GM06990 (cell line): ENCODE data around the gene ZFAND6.

Source experiments
- DNase-seq: peaks from one replicate; pipeline ENCODE4 v3.0.0-alpha.2; 2011; ENCODE audit not compliant: insufficient read length; ENCODE audit errors: extremely low read depth
- H3K27me3 ChIP-seq: replicated peaks from 2 replicates; pipeline ENCODE4 v1.6.0; 2011; ENCODE audit warnings: low read length; ENCODE audit not compliant: control insufficient read depth, insufficient read depth
- H3K36me3 ChIP-seq: 2 replicates; pipeline ENCODE4 v1.5.1; 2011; ENCODE audit warnings: low read length; ENCODE audit not compliant: control insufficient read depth, insufficient read depth
- H3K4me3 ChIP-seq: replicated peaks from 2 replicates; pipeline ENCODE4 v1.5.1; 2011; ENCODE audit warnings: low read depth, mild to moderate bottlenecking, control low read depth, low read length
- TF ChIP-seq, protein P1 (sequence below): IDR thresholded peaks from 2 replicates; pipeline ENCODE4 v1.5.1; 2011; ENCODE audit warnings: low read length, control low read depth, mild to moderate bottlenecking, inconsistent platforms; ENCODE audit not compliant: insufficient read depth, poor library complexity, severe bottlenecking

ZFAND6 gene

DNA sequence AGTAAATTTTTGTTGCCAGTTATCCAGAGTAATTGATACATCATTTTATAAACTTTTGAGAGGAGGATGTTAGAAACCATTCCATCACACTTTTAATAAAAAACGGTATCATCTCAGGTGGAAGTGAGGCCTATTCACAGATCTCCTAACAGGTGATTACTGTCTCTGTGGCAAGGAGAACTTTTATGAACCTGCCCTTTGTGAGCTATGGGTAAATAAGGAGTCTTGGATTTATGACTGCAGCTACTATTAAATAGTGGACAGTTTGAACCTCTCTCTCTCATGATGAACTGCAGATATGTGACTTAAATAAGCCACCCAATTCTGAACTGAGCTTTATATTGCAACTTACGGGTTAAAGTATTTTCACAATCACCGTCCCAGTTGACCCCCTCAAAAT lies 45.7 kb downstream of the ZFAND6 start:
- H3K27me3 ChIP-seq: no peaks in the 10 kb centered on the region
- no peak overlapping the region for H3K4me3 ChIP-seq
- no peaks in the 10 kb centered on the region; the same call in 1 of the 2 replicates for H3K36me3 ChIP-seq
- DNase-seq: no peak
- TF ChIP-seq, protein P1, sequence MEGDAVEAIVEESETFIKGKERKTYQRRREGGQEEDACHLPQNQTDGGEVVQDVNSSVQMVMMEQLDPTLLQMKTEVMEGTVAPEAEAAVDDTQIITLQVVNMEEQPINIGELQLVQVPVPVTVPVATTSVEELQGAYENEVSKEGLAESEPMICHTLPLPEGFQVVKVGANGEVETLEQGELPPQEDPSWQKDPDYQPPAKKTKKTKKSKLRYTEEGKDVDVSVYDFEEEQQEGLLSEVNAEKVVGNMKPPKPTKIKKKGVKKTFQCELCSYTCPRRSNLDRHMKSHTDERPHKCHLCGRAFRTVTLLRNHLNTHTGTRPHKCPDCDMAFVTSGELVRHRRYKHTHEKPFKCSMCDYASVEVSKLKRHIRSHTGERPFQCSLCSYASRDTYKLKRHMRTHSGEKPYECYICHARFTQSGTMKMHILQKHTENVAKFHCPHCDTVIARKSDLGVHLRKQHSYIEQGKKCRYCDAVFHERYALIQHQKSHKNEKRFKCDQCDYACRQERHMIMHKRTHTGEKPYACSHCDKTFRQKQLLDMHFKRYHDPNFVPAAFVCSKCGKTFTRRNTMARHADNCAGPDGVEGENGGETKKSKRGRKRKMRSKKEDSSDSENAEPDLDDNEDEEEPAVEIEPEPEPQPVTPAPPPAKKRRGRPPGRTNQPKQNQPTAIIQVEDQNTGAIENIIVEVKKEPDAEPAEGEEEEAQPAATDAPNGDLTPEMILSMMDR: no peak

DNA sequence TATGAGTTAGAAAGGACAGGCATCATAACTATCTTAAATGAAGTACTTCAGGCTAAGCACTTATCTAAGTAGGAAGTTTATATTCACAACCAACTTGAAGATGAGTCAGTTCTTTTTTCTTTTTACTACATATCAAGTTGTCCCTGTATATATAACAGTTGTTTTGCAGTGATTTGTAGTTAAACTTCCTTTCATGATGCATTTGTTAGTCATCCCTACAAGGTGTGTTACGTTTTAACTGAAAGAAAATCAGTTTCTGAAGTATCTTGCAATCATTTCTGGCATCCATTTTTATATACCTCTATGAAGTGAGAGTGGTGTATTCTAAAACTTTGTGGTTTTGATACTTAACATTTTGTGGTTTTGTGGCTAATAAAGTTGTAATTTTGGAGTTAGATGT lies 46.1 kb downstream of the ZFAND6 start:
- H3K27me3 ChIP-seq: no peaks in the 10 kb centered on the region
- TF ChIP-seq, protein P1: no peak
- no peak overlapping the region for H3K4me3 ChIP-seq
- no peaks in the 10 kb centered on the region; the same call in 1 of the 2 replicates for H3K36me3 ChIP-seq
- DNase-seq: no peak

DNA sequence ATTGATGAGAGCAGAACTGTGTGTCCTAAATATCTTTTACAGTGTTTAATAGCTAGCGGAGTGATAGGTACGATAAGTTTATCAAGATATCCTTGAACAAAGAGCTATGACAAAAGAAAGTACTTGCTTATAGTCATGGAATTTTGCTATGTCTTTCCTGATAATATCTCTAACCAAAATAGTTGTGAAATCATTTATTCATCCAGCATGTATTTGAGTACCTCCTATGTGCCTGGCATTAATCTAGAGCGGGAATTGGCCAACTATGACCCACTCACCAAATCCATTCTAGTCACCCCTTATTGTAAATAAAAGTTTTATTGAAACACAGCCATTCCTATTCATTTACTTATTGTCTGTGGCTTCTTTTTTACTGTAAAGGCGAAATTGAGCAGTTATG lies 46.6 kb downstream of the ZFAND6 start:
- Histone ChIP-seq H3K36me3 (no peaks in the 10 kb centered on the region; the same call in 1 of the 2 replicates), H3K4me3 (no peak overlapping the region), H3K27me3 (no peaks in the 10 kb centered on the region)
- TF ChIP-seq, protein P1: no peak
- DNase-seq: no peak

GRCh38 chr15:80107204-80107603 lies 47.7 kb downstream of the ZFAND6 start:
- H3K4me3 ChIP-seq: no peak overlapping the region

DNA sequence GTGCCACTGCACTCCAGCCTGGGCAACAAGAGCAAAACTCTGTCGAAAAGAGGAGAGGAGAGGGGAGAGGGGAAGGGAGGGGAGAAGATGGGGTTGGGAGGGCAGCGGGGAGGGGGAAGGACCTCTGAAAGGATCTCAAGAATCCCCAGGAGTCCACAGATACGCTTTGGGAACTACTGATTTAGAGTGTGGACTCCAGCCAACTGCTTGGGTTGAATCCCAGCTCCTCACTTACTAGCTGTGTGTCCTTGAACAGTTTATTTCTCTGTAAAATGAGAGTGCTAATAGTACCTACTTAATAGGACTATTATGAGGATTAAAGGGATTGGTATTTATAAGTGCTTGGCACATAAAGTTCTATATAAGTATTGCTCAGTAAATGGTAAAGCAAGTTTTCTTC lies 48.3 kb downstream of the ZFAND6 start:
- no peak for DNase-seq
- Histone ChIP-seq H3K4me3 (no peak overlapping the region), H3K36me3 (no peaks in the 10 kb centered on the region; the same call in 1 of the 2 replicates), H3K27me3 (no peaks in the 10 kb centered on the region)
- TF ChIP-seq, protein P1: no peak

More at GRCh38 chr15:80107204-80107603, 47.7 kb downstream of the ZFAND6 start:
- TF ChIP-seq, protein P1: no peak
- no peak for DNase-seq
- Histone ChIP-seq H3K27me3 (no peaks in the 10 kb centered on the region), H3K36me3 (no peaks in the 10 kb centered on the region; the same call in 1 of the 2 replicates)

GRCh38 chr15:80109388-80109787 lies 49.9 kb downstream of the ZFAND6 start:
- Histone ChIP-seq H3K4me3 (no peak overlapping the region), H3K27me3 (no peaks in the 10 kb centered on the region), H3K36me3 (no peaks in the 10 kb centered on the region; the same call in 1 of the 2 replicates)
- TF ChIP-seq, protein P1: no peak
- no peak for DNase-seq
